ENCODE measurements around the gene MLLT6. TPM values are rescaled to one million over a fixed set of nuclear protein-coding genes. Genes with fewer than 3 reads are reported as not detected.
"Not testable (repeated sequence)": the region's sequence is repeated elsewhere in the genome, so short reads cannot be mapped to it uniquely, and the experiment has no call there.

The MLLT6 gene
- total RNA-seq, 2 experiments from 2014 or later: 211 to 219 TPM

DNA sequence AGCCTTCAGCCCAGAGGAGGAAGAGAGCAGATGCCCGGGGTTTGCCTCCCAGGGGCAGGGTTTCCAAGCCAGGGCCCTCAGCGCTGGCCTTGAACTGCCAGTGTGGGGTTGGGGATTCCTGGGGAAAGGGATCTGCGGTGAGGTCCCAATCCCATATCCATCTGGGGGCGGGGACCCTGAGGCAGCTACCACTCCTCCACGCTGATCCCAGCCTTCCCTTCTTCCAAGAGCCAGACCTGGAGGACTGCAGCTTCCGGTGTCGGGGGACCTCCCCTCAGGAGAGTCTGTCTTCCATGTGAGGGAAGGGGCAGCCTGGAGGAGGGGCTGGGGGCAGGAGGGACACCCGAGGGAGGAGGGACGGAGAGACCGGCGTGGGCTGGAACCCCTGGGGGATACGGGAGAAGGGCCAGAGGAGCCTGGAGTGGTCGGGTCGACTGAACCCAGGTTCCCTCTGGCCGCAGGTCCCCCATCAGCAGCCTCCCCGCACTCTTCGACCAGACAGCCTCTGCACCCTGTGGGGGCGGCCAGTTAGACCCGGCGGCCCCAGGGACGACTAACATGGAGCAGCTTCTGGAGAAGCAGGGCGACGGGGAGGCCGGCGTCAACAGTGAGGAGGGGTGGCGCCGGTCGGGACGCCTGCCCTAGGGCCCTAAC is 14.3 kb downstream of the MLLT6 start:
- ATAC-seq (no peak), DNase-seq (no peak)

GRCh38 chr17:38719943-38720641 is 15.0 kb downstream of the MLLT6 start:
- Mint-ChIP-seq H3K27ac (no peak overlapping the region), H3K9me3 (ENCODE audit: insufficient read depth) (no peaks in the 10 kb centered on the region), H3K4me1 (ENCODE audit: low read depth) (peaks cover 10% of the 10 kb centered on the region), H3K27me3 (ENCODE audit: low read depth) (no peaks in the 10 kb centered on the region), H3K36me3 (ENCODE audit: low read depth) (peaks cover 54% of the 10 kb centered on the region), H3K4me3 (no peak overlapping the region)
- POLR2A ChIA-PET: interaction anchor here (0.7 to 1.6 kb wide), 3 partner anchors 10 to 15 kb away, joined by 3 read pairs; no protein-coding TSS in a partner anchor
- no peak for DNase-seq
- CTCF ChIA-PET: interaction anchor here (1.0 to 2.4 kb wide), 4 partner anchors 9 to 43 kb away, joined by 3 to 13 read pairs (median 8); no protein-coding TSS in a partner anchor
- ATAC-seq: no peak

More for the DNA sequence above, 14.3 kb downstream of the MLLT6 start:
- peaks cover 53% of the 10 kb centered on the region for H3K36me3 Mint-ChIP-seq (ENCODE audit: low read depth)
- H3K9me3 Mint-ChIP-seq (ENCODE audit: insufficient read depth): no peaks in the 10 kb centered on the region
- no peak overlapping the region for H3K27ac Mint-ChIP-seq
- H3K4me1 Mint-ChIP-seq (ENCODE audit: low read depth): peaks cover 10% of the 10 kb centered on the region
- CTCF ChIA-PET: interaction anchor here (1.0 to 2.4 kb wide), 5 partner anchors 9 to 43 kb away, joined by 3 to 13 read pairs (median 4); no protein-coding TSS in a partner anchor
- POLR2A ChIA-PET: interaction anchor here (0.7 to 1.6 kb wide), 4 partner anchors 9 to 15 kb away, joined by 3 to 9 read pairs (median 3); no protein-coding TSS in a partner anchor
- H3K4me3 Mint-ChIP-seq: no peak overlapping the region
- no peaks in the 10 kb centered on the region for H3K27me3 Mint-ChIP-seq (ENCODE audit: low read depth)

DNA sequence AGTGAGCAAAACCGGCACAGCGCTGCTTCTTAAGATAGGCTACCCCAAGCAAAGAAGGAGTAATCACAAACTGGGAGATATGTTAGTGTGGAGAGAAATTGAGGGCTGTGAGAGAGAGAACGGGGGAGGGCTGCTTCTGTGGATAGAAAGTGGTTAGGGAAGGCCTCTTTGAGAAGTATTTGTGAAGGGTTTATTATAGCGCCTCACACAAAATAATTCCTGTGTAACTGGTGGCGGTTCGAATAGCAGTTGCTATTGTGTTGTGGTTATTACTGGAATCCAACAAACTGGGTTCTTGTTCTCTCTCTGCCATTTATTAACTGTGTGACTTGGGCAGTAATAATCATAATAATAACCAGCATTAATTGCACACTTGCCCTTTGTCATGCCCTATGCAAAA is 15.9 kb downstream of the MLLT6 start:
- Mint-ChIP-seq H3K27ac (no peak overlapping the region), H3K4me1 (ENCODE audit: low read depth) (peaks cover 12% of the 10 kb centered on the region), H3K27me3 (ENCODE audit: low read depth) (no peaks in the 10 kb centered on the region), H3K4me3 (no peak overlapping the region), H3K36me3 (ENCODE audit: low read depth) (peaks cover 55% of the 10 kb centered on the region), H3K9me3 (ENCODE audit: insufficient read depth) (no peaks in the 10 kb centered on the region)
- DNase-seq (no peak), ATAC-seq (no peak)
- ChIA-PET CTCF (no interaction called here), POLR2A (no interaction called here)

DNA sequence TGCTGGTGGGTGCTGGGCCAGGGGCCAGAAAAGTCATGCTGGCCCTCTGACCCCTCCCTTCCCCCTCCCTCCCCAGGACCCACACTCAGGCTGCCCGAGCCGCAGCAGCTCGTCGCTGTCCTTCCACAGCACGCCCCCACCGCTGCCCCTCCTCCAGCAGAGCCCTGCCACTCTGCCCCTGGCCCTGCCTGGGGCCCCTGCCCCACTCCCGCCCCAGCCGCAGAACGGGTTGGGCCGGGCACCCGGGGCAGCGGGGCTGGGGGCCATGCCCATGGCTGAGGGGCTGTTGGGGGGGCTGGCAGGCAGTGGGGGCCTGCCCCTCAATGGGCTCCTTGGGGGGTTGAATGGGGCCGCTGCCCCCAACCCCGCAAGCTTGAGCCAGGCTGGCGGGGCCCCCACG is 16.7 kb downstream of the MLLT6 start:
- no peak overlapping the region for H3K27ac Mint-ChIP-seq
- peaks cover 20% of the 10 kb centered on the region for H3K4me1 Mint-ChIP-seq (ENCODE audit: low read depth)
- no peak overlapping the region for H3K4me3 Mint-ChIP-seq
- peaks cover 53% of the 10 kb centered on the region for H3K36me3 Mint-ChIP-seq (ENCODE audit: low read depth)
- CTCF ChIA-PET: interaction anchor here (1.7 to 2.8 kb wide), 3 partner anchors 11 to 15 kb away, joined by 4 to 12 read pairs (median 5); no protein-coding TSS in a partner anchor
- no peak for DNase-seq
- POLR2A ChIA-PET: interaction anchor here (1.4 kb wide), 1 partner anchor 12 kb away, joined by 3 read pairs; no protein-coding TSS in a partner anchor
- no peaks in the 10 kb centered on the region for H3K9me3 Mint-ChIP-seq (ENCODE audit: insufficient read depth)
- H3K27me3 Mint-ChIP-seq (ENCODE audit: low read depth): no peaks in the 10 kb centered on the region
- ATAC-seq: no peak

DNA sequence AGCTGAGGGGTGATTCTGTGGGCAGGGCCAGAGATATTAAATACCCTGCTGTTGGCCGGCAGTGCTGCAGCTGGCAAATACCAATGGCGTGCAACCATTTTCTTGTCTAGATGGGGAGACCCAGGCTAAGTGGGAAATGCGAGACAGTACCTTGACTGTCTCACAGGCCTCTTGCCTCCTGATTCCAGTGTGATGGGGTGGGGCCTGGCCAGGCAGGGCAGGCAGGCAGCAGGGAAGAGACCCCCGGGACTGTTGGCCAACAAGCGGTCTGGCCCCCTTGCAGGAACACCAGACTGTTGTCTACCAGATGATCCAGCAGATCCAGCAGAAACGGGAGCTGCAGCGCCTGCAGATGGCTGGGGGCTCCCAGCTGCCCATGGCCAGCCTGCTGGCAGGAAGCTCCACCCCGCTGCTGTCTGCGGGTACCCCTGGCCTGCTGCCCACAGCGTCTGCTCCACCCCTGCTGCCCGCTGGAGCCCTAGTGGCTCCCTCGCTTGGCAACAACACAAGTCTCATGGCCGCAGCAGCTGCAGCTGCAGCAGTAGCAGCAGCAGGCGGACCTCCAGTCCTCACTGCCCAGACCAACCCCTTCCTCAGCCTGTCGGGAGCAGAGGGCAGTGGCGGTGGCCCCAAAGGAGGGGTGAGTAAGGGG is 19.4 kb downstream of the MLLT6 start:
- Mint-ChIP-seq H3K9me3 (ENCODE audit: insufficient read depth) (no peaks in the 10 kb centered on the region), H3K36me3 (ENCODE audit: low read depth) (peaks cover 52% of the 10 kb centered on the region), H3K4me1 (ENCODE audit: low read depth) (peaks cover 41% of the 10 kb centered on the region), H3K4me3 (no peak overlapping the region), H3K27me3 (ENCODE audit: low read depth) (no peaks in the 10 kb centered on the region), H3K27ac (peak overlapping the region; percentile 52)
- ATAC-seq (no peak), DNase-seq (no peak)
- ChIA-PET POLR2A (interaction anchor here (2.4 kb wide), 1 partner anchor 19 kb away, joined by 9 read pairs; the partner anchor contains the start of gene MLLT6), CTCF (interaction anchor here (1.0 to 2.8 kb wide), 3 partner anchors 10 to 47 kb away, joined by 3 to 12 read pairs (median 8); no protein-coding TSS in a partner anchor)

DNA sequence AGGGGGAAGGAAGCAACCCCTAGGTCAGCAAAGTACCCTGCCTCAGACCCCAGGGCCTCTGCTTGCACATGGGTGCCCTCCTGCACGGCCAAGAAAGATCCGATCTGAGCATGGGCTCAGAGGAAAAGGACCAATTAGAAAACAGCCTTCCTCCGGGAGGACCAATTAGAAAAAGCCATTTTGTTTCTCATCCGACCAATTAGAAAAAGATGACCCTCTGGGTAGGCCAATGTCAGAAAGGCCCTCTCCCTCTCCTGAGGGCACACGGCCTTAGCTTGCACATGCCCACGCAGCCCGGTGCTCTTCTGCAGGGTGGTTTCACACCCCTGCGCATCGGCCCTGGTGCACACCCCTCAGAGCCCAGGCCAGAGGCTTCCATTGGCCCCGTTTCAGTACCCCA is 20.0 kb downstream of the MLLT6 start:
- no peaks in the 10 kb centered on the region for H3K9me3 Mint-ChIP-seq (ENCODE audit: insufficient read depth)
- ATAC-seq (no peak), DNase-seq (no peak)
- peaks cover 44% of the 10 kb centered on the region for H3K4me1 Mint-ChIP-seq (ENCODE audit: low read depth)
- H3K27me3 Mint-ChIP-seq (ENCODE audit: low read depth): no peaks in the 10 kb centered on the region
- H3K36me3 Mint-ChIP-seq (ENCODE audit: low read depth): peaks cover 51% of the 10 kb centered on the region
- CTCF ChIA-PET: interaction anchor here (1.0 kb wide), 1 partner anchor 9 kb away, joined by 3 read pairs; no protein-coding TSS in a partner anchor
- POLR2A ChIA-PET: interaction anchor here (2.4 kb wide), 1 partner anchor 20 kb away, joined by 9 read pairs; the partner anchor contains the start of gene MLLT6
- no peak overlapping the region for H3K27ac Mint-ChIP-seq
- no peak overlapping the region for H3K4me3 Mint-ChIP-seq

DNA sequence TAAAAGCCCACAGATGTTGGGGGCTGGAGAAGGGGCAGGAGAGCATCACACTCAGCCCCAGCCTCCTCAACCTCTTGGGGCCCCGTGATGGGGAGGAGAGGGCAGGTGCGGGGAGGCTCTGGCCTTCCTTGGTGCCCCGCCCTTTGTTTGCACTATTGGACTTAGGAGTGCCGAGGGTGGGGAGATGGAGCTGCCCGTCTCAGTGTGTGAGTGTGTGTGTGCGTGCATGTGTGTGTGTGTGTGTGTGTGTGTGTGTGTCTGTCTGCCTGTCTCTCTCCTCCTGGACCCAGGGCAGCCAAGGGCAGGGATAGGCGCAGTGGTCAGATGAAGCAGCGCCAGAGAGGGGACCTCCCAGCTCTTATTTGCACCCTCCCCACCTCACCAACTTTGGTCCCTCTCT is 21.1 kb downstream of the MLLT6 start:
- Mint-ChIP-seq H3K4me1 (ENCODE audit: low read depth) (peaks cover 50% of the 10 kb centered on the region), H3K27ac (peak overlapping the region; percentile 82), H3K4me3 (peak overlapping the region; percentile 15), H3K36me3 (ENCODE audit: low read depth) (peaks cover 48% of the 10 kb centered on the region)
- ChIA-PET POLR2A (interaction anchor here (4.2 kb wide), 1 partner anchor 22 kb away, joined by 92 read pairs; the partner anchor contains the start of gene MLLT6), CTCF (interaction anchor here (2.1 kb wide), 2 partner anchors 10 to 168 kb away, joined by 5 to 6 read pairs; no protein-coding TSS in a partner anchor)
- DNase-seq; H3K9me3 Mint-ChIP-seq (ENCODE audit: insufficient read depth); ATAC-seq; H3K27me3 Mint-ChIP-seq (ENCODE audit: low read depth): not testable (repeated sequence)

GRCh38 chr17:38727736-38728135 is 22.7 kb downstream of the MLLT6 start:
- H3K27ac Mint-ChIP-seq: peak overlapping the region; percentile 95
- peak; percentile 68 for DNase-seq
- peaks cover 61% of the 10 kb centered on the region for H3K4me1 Mint-ChIP-seq (ENCODE audit: low read depth)
- POLR2A ChIA-PET: interaction anchor here (0.8 to 4.2 kb wide), 10 partner anchors 9 to 51 kb away, joined by 3 to 92 read pairs (median 4); partner anchors contain the start of genes MLLT6 and PSMB3
- H3K9me3 Mint-ChIP-seq (ENCODE audit: insufficient read depth): no peaks in the 10 kb centered on the region
- peaks cover 52% of the 10 kb centered on the region for H3K36me3 Mint-ChIP-seq (ENCODE audit: low read depth)
- peak overlapping the region; percentile 69 for H3K4me3 Mint-ChIP-seq
- CTCF ChIA-PET: interaction anchor here (1.0 to 2.7 kb wide), 10 partner anchors 8 to 169 kb away, joined by 4 to 29 read pairs (median 6); partner anchors contain the start of genes MLLT6 and PSMB3
- H3K27me3 Mint-ChIP-seq (ENCODE audit: low read depth): no peaks in the 10 kb centered on the region
- ATAC-seq: peak; percentile 14

DNA sequence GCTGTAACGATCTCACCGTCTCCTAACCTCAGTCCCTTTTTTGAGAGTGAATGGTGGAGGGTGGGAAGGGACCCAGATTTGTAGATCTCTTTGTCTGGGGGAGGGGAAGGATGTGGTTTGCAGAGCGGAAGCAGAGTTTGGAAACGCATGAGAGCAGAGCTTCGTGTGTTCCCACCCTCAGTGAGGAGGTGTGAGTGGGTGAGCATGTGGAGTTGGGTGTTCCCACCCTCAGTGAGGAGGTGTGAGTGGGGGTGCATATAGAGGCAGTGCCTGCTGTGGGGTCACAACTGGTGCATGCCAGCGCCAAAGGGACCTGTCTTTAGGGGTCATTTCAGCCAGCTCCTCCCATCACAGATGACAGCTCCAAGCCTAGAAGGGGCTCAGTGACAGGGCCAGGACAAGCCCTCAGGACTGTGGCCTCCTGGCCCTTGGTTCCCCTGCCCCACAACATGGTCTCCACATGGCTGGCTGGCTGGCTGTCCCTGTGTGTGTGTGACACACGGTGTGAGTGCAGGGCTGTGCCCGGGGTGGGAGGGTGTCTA is 23.3 kb downstream of the MLLT6 start:
- Mint-ChIP-seq H3K27ac (peak overlapping the region; percentile 95), H3K27me3 (ENCODE audit: low read depth) (no peaks in the 10 kb centered on the region), H3K4me3 (peak overlapping the region; percentile 69), H3K9me3 (ENCODE audit: insufficient read depth) (no peaks in the 10 kb centered on the region), H3K36me3 (ENCODE audit: low read depth) (peaks cover 50% of the 10 kb centered on the region), H3K4me1 (ENCODE audit: low read depth) (peaks cover 65% of the 10 kb centered on the region)
- DNase-seq (peak; percentile 83), ATAC-seq (peak; percentile 22)
- ChIA-PET CTCF (interaction anchor here (0.7 to 2.7 kb wide), 13 partner anchors 9 to 170 kb away, joined by 3 to 29 read pairs (median 6); partner anchors contain the start of genes EPOP, MLLT6 and PSMB3), POLR2A (interaction anchor here (0.5 to 4.2 kb wide), 15 partner anchors 10 to 1394 kb away, joined by 3 to 92 read pairs (median 4); partner anchors contain the start of genes MLLT6, PSMB3 and RPL19)

DNA sequence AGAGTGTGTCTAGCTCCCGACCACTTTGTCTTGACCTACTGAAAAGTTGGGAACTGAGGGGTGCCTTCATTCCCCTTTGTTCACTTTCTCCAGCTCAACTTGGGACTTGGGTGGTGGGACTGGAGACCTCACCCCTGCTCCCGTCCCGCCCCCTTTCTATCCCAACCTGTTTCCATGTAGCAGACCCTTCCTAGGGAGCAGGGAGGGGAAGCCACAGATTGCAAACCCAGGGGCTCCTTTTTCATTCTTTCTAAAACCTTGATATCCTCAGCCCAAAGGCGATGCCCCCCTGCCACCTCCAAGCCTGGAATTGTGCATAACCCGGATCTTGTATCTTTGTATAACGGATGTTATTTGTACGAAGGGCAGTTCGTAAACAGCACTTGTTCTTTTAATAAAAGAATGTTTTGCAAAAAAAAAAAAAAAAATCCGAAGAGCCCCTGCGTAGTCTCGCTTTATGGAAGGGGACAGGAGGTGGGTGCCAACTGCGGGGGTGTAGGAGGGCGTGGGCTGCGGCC is 24.4 kb downstream of the MLLT6 start:
- POLR2A ChIA-PET: interaction anchor here (1.6 to 4.2 kb wide), 5 partner anchors 11 to 25 kb away, joined by 6 to 92 read pairs (median 9); partner anchors contain the start of gene MLLT6
- no peak for ATAC-seq
- Mint-ChIP-seq H3K4me1 (ENCODE audit: low read depth) (peaks cover 72% of the 10 kb centered on the region), H3K9me3 (ENCODE audit: insufficient read depth) (no peaks in the 10 kb centered on the region), H3K36me3 (ENCODE audit: low read depth) (peaks cover 54% of the 10 kb centered on the region), H3K4me3 (peak overlapping the region; percentile 55), H3K27ac (peak overlapping the region; percentile 95), H3K27me3 (ENCODE audit: low read depth) (no peaks in the 10 kb centered on the region)
- no peak for DNase-seq
- CTCF ChIA-PET: interaction anchor here (0.7 to 2.7 kb wide), 9 partner anchors 10 to 171 kb away, joined by 3 to 29 read pairs (median 7); partner anchors contain the start of genes EPOP and MLLT6

Measured in activated CD8-positive, alpha-beta T cell treated with anti-CD3 and anti-CD28 coated beads, Interleukin-2, amount 10 ng/mL, durations not matched to agents 7 days and 5 days (primary cell).